ENCODE data around the gene ZFAND2A. TPM values are rescaled to one million over a fixed set of nuclear protein-coding genes. Genes with fewer than 3 reads are reported as not detected.

Gene ZFAND2A
- total RNA-seq, 2 donors from 2014 or later: 10.2 to 16.2 TPM

- no peak for TF ChIP-seq CTCF (IDR thresholded peaks at IDR 0.05)
- DNase-seq (ENCODE audit: low spot score): no peak
- no peak overlapping the region for H3K27ac ChIP-seq
Observed at GRCh38 chr7:1105189-1105588, 54.8 kb downstream of the ZFAND2A start.

GRCh38 chr7:1104516-1105179, 55.3 kb downstream of the ZFAND2A start:
- Histone ChIP-seq H3K4me3 (no peak overlapping the region), H3K36me3 (no peaks in the 10 kb centered on the region), H3K27ac (no peak overlapping the region), H3K4me1 (no peaks in the 10 kb centered on the region), H3K9me3 (no peaks in the 10 kb centered on the region), H3K27me3 (no peaks in the 10 kb centered on the region)
- no peak for DNase-seq (ENCODE audit: low spot score)
- TF ChIP-seq CTCF (IDR thresholded peaks at IDR 0.05): no peak

More at GRCh38 chr7:1105189-1105588, 54.8 kb downstream of the ZFAND2A start:
- H3K4me3 ChIP-seq: no peak overlapping the region
- H3K36me3 ChIP-seq: no peaks in the 10 kb centered on the region
- no peaks in the 10 kb centered on the region for H3K9me3 ChIP-seq
- H3K4me1 ChIP-seq: no peaks in the 10 kb centered on the region
- H3K27me3 ChIP-seq: no peaks in the 10 kb centered on the region

- Histone ChIP-seq H3K4me1 (no peaks in the 10 kb centered on the region), H3K36me3 (no peaks in the 10 kb centered on the region), H3K27ac (no peak overlapping the region), H3K27me3 (no peaks in the 10 kb centered on the region), H3K9me3 (no peaks in the 10 kb centered on the region), H3K4me3 (no peak overlapping the region)
- no peak for TF ChIP-seq CTCF (IDR thresholded peaks at IDR 0.05)
- DNase-seq (ENCODE audit: low spot score): no peak
Observed at GRCh38 chr7:1103789-1104515, 56.0 kb downstream of the ZFAND2A start.

GRCh38 chr7:1103009-1103788, 56.8 kb downstream of the ZFAND2A start:
- no peak for DNase-seq (ENCODE audit: low spot score)
- H3K9me3 ChIP-seq: no peaks in the 10 kb centered on the region
- no peak overlapping the region for H3K27ac ChIP-seq
- no peaks in the 10 kb centered on the region for H3K4me1 ChIP-seq
- no peaks in the 10 kb centered on the region for H3K36me3 ChIP-seq
- H3K27me3 ChIP-seq: no peaks in the 10 kb centered on the region
- TF ChIP-seq CTCF (IDR thresholded peaks at IDR 0.05): no peak
- H3K4me3 ChIP-seq: no peak overlapping the region

Other genes starting within 250 kb of the ZFAND2A start
- 1 to 10 TPM; 4.2 to 7.7 TPM for gene ADAP1, start 205.5 kb downstream of the ZFAND2A start, total RNA-seq
- gene COX19, start 184.6 kb downstream of the ZFAND2A start, total RNA-seq: 1 to 10 TPM; 2.8 to 5.5 TPM
- gene CYP2W1, start 177.0 kb downstream of the ZFAND2A start, total RNA-seq: not detected
- gene GPR146, start 115.7 kb downstream of the ZFAND2A start, total RNA-seq: 10 to 100 TPM; 13.4 to 18.6 TPM
- 1 to 10 TPM; 4.6 to 6.9 TPM for gene GPER1, start 72.1 kb downstream of the ZFAND2A start, total RNA-seq
- gene UNCX, start 72.7 kb upstream of the ZFAND2A start, total RNA-seq: not detected